NCI-H1694 treated with DMSO at 0.1 percent for 48 hours (cell line): ENCODE measurements around the gene FYN.

Experiments
- DNase-seq: peaks from one replicate; lab custom pipeline; 2025; lab: John Stamatoyannopoulos, UW

Gene FYN

GRCh38 chr6:111831408-111831807 is 41.8 kb downstream of the FYN start:
- no peak for DNase-seq

GRCh38 chr6:111829998-111830397 is 43.3 kb downstream of the FYN start:
- no peak for DNase-seq

- DNase-seq = no peak
These were observed 43.7 kb downstream of the FYN start for GRCh38 chr6:111829581-111829980.

- DNase-seq = no peak
These were observed 44.4 kb downstream of the FYN start for GRCh38 chr6:111828809-111829208.

GRCh38 chr6:111825439-111826086 is 47.7 kb downstream of the FYN start:
- no peak for DNase-seq

GRCh38 chr6:111824608-111825337 is 48.5 kb downstream of the FYN start:
- no peak for DNase-seq

GRCh38 chr6:111823831-111824607 is 49.2 kb downstream of the FYN start:
- no peak for DNase-seq

- DNase-seq = no peak
These were observed 50.2 kb downstream of the FYN start for GRCh38 chr6:111823012-111823411.

- DNase-seq = no peak
These were observed 53.8 kb downstream of the FYN start for GRCh38 chr6:111819458-111819857.

- no peak for DNase-seq
These were observed 54.6 kb downstream of the FYN start for GRCh38 chr6:111818539-111819226.

- DNase-seq = no peak
These were observed 55.7 kb downstream of the FYN start for GRCh38 chr6:111817451-111818120.

- no peak for DNase-seq
These were observed 59.5 kb downstream of the FYN start for GRCh38 chr6:111813677-111814310.

- no peak for DNase-seq
These were observed 60.0 kb downstream of the FYN start for GRCh38 chr6:111813237-111813636.

GRCh38 chr6:111812060-111813038 is 60.9 kb downstream of the FYN start:
- DNase-seq = no peak

- DNase-seq = no peak
These were observed 62.7 kb downstream of the FYN start for GRCh38 chr6:111810294-111811131.

- no peak for DNase-seq
These were observed 63.5 kb downstream of the FYN start for GRCh38 chr6:111809766-111810165.

- peak; percentile 14 for DNase-seq
These were observed 64.0 kb downstream of the FYN start for GRCh38 chr6:111809264-111809663.

GRCh38 chr6:111808493-111808892 is 64.8 kb downstream of the FYN start:
- DNase-seq = no peak
